Activated CD4-positive, alpha-beta T cell treated with anti-CD3 and anti-CD28 coated beads for 36 hours (primary cell): ENCODE measurements around the gene LMTK2. TPM values are rescaled to one million over a fixed set of nuclear protein-coding genes. Genes with fewer than 3 reads are reported as not detected.

Experiments used
- ATAC-seq: fragments of 200-7000 bp; cut with Tn5 transposase; one replicate; pipeline ENCODE4 v1.10.0; 2021; ENCODE audit warnings: mild to moderate bottlenecking, moderate library complexity
- CTCF ChIA-PET: fragments of 350-600 bp; sonication (Branson Sonifier 250); formaldehyde crosslinking; loops from one replicate; lab custom pipeline; 2021; ENCODE audit warnings: antibody characterized with exemption; lab: Charles Lee
- POLR2A ChIA-PET: fragments of 350-600 bp; sonication (Branson Sonifier 250); formaldehyde crosslinking; loops from one replicate; lab custom pipeline; 2021; ENCODE audit warnings: antibody characterized with exemption, inconsistent platforms; lab: Charles Lee
- DNase-seq: peaks from one replicate; pipeline ENCODE4 v3.0.0-alpha.2; 2020
- H3K27ac Mint-ChIP-seq: one replicate; pipeline ENCODE4 v1.8.0; 2021; ENCODE audit warnings: mixed read lengths
- H3K27me3 Mint-ChIP-seq: one replicate; pipeline ENCODE4 v1.8.0; 2021; ENCODE audit warnings: mixed read lengths
- H3K36me3 Mint-ChIP-seq: one replicate; pipeline ENCODE4 v1.8.0; 2021; ENCODE audit warnings: low read depth, mixed read lengths
- H3K4me1 Mint-ChIP-seq: one replicate; pipeline ENCODE4 v1.8.0; 2021; ENCODE audit warnings: mixed read lengths
- H3K4me3 Mint-ChIP-seq: one replicate; pipeline ENCODE4 v1.8.0; 2021; ENCODE audit warnings: mild to moderate bottlenecking, moderate library complexity, mixed read lengths
- H3K9me3 Mint-ChIP-seq: one replicate; pipeline ENCODE4 v1.8.0; 2021; ENCODE audit warnings: low read depth, mixed read lengths
- intact Hi-C, 2 experiments: fragments of 100-400 bp; cut with DNase I in 1 of 2; cut with micrococcal nuclease in 1 of 2; formaldehyde crosslinking; loops; one replicate each; pipeline versions ENCODE4 v1.14.2 to v1.15.1; 2022 to 2024; cut with DNase I, micrococcal nuclease
- total RNA-seq, 2 experiments: library from RNA; stranded (reverse); gene quantifications; one replicate each; pipeline ENCODE4 v1.2.3, GENCODE V29; 2021

The LMTK2 gene
- total RNA-seq, 2 experiments from 2014 or later: 10.0 to 16.9 TPM

GRCh38 chr7:98137134-98137825 lies 30.6 kb downstream of the LMTK2 start:
- Mint-ChIP-seq H3K4me1 (peaks cover 21% of the 10 kb centered on the region), H3K4me3 (no peak overlapping the region), H3K27me3 (no peaks in the 10 kb centered on the region), H3K36me3 (peaks cover 18% of the 10 kb centered on the region), H3K9me3 (no peaks in the 10 kb centered on the region), H3K27ac (no peak overlapping the region)
- POLR2A ChIA-PET: no interaction called here
- DNase-seq (no peak), ATAC-seq (no peak)
- CTCF ChIA-PET: interaction anchor here (0.9 to 1.0 kb wide), 2 partner anchors 19 to 116 kb away, joined by 3 read pairs; no protein-coding TSS in a partner anchor
- intact Hi-C loops: no loop called here

GRCh38 chr7:98137826-98138151 lies 31.1 kb downstream of the LMTK2 start:
- Mint-ChIP-seq H3K27me3 (no peaks in the 10 kb centered on the region), H3K4me1 (peaks cover 15% of the 10 kb centered on the region), H3K27ac (no peak overlapping the region), H3K4me3 (no peak overlapping the region), H3K36me3 (peaks cover 19% of the 10 kb centered on the region), H3K9me3 (no peaks in the 10 kb centered on the region)
- intact Hi-C loops: no loop called here
- DNase-seq: no peak
- ATAC-seq: no peak
- ChIA-PET CTCF (no interaction called here), POLR2A (no interaction called here)

- peaks cover 27% of the 10 kb centered on the region for H3K36me3 Mint-ChIP-seq
- DNase-seq: no peak
- no peak overlapping the region for H3K4me3 Mint-ChIP-seq
- no peak overlapping the region for H3K27ac Mint-ChIP-seq
- H3K9me3 Mint-ChIP-seq: no peaks in the 10 kb centered on the region
- intact Hi-C loops: no loop called here
- no peak for ATAC-seq
- H3K27me3 Mint-ChIP-seq: no peaks in the 10 kb centered on the region
- ChIA-PET CTCF (no interaction called here), POLR2A (no interaction called here)
- peaks cover 7% of the 10 kb centered on the region for H3K4me1 Mint-ChIP-seq
Observed at GRCh38 chr7:98138672-98139071, 32.0 kb downstream of the LMTK2 start.

- H3K27ac Mint-ChIP-seq: no peak overlapping the region
- DNase-seq: no peak
- POLR2A ChIA-PET: no interaction called here
- H3K4me1 Mint-ChIP-seq: no peaks in the 10 kb centered on the region
- H3K9me3 Mint-ChIP-seq: peaks cover 4% of the 10 kb centered on the region
- H3K4me3 Mint-ChIP-seq: no peak overlapping the region
- intact Hi-C loops: no loop called here
- H3K36me3 Mint-ChIP-seq: peaks cover 48% of the 10 kb centered on the region
- H3K27me3 Mint-ChIP-seq: no peaks in the 10 kb centered on the region
- CTCF ChIA-PET: interaction anchor here (0.8 to 2.0 kb wide), 4 partner anchors 23 to 375 kb away, joined by 3 to 8 read pairs (median 5); no protein-coding TSS in a partner anchor
- ATAC-seq: no peak
Observed at GRCh38 chr7:98142658-98143057, 36.0 kb downstream of the LMTK2 start.

GRCh38 chr7:98148607-98149006 lies 41.9 kb downstream of the LMTK2 start:
- no peak for DNase-seq
- ChIA-PET POLR2A (no interaction called here), CTCF (no interaction called here)
- Mint-ChIP-seq H3K4me1 (no peaks in the 10 kb centered on the region), H3K4me3 (no peak overlapping the region), H3K9me3 (peaks cover 4% of the 10 kb centered on the region), H3K27me3 (no peaks in the 10 kb centered on the region), H3K36me3 (peaks cover 47% of the 10 kb centered on the region), H3K27ac (no peak overlapping the region)
- intact Hi-C loops: no loop called here
- ATAC-seq: no peak

- Mint-ChIP-seq H3K27ac (no peak overlapping the region), H3K4me3 (no peak overlapping the region), H3K9me3 (peaks cover 4% of the 10 kb centered on the region), H3K27me3 (no peaks in the 10 kb centered on the region), H3K36me3 (peaks cover 47% of the 10 kb centered on the region), H3K4me1 (no peaks in the 10 kb centered on the region)
- POLR2A ChIA-PET: no interaction called here
- ATAC-seq (no peak), DNase-seq (no peak)
- CTCF ChIA-PET: no interaction called here
- intact Hi-C loops: no loop called here
Observed at GRCh38 chr7:98149116-98149692, 42.5 kb downstream of the LMTK2 start.

- no peaks in the 10 kb centered on the region for H3K4me1 Mint-ChIP-seq
- DNase-seq (no peak), ATAC-seq (no peak)
- no peak overlapping the region for H3K4me3 Mint-ChIP-seq
- POLR2A ChIA-PET: no interaction called here
- peaks cover 47% of the 10 kb centered on the region for H3K36me3 Mint-ChIP-seq
- H3K9me3 Mint-ChIP-seq: no peaks in the 10 kb centered on the region
- intact Hi-C loops: no loop called here
- CTCF ChIA-PET: no interaction called here
- H3K27me3 Mint-ChIP-seq: no peaks in the 10 kb centered on the region
- no peak overlapping the region for H3K27ac Mint-ChIP-seq
Observed at GRCh38 chr7:98151884-98152283, 45.2 kb downstream of the LMTK2 start.

- Mint-ChIP-seq H3K4me1 (no peaks in the 10 kb centered on the region), H3K27me3 (no peaks in the 10 kb centered on the region), H3K4me3 (no peak overlapping the region), H3K9me3 (no peaks in the 10 kb centered on the region), H3K27ac (no peak overlapping the region), H3K36me3 (peaks cover 40% of the 10 kb centered on the region)
- ChIA-PET POLR2A (interaction anchor here (0.6 kb wide), 1 partner anchor 707 kb away, joined by 3 read pairs; no protein-coding TSS in a partner anchor), CTCF (interaction anchor here (1.4 kb wide), 1 partner anchor 10 kb away, joined by 3 read pairs; no protein-coding TSS in a partner anchor)
- DNase-seq (no peak), ATAC-seq (no peak)
- intact Hi-C loops: no loop called here
Observed at GRCh38 chr7:98156700-98157099, 50.0 kb downstream of the LMTK2 start.

- POLR2A ChIA-PET: no interaction called here
- ATAC-seq: no peak
- intact Hi-C loops: no loop called here
- CTCF ChIA-PET: interaction anchor here (1.4 kb wide), 1 partner anchor 9 kb away, joined by 3 read pairs; no protein-coding TSS in a partner anchor
- Mint-ChIP-seq H3K36me3 (peaks cover 35% of the 10 kb centered on the region), H3K4me3 (no peak overlapping the region), H3K27me3 (no peaks in the 10 kb centered on the region), H3K9me3 (no peaks in the 10 kb centered on the region), H3K27ac (no peak overlapping the region), H3K4me1 (no peaks in the 10 kb centered on the region)
- DNase-seq: no peak
Observed at GRCh38 chr7:98157761-98158160, 51.1 kb downstream of the LMTK2 start.

GRCh38 chr7:98162758-98163157 lies 56.1 kb downstream of the LMTK2 start:
- POLR2A ChIA-PET: no interaction called here
- ATAC-seq: no peak
- H3K36me3 Mint-ChIP-seq: peaks cover 7% of the 10 kb centered on the region
- peaks cover 2% of the 10 kb centered on the region for H3K4me1 Mint-ChIP-seq
- intact Hi-C loops: no loop called here
- no peak overlapping the region for H3K4me3 Mint-ChIP-seq
- H3K9me3 Mint-ChIP-seq: no peaks in the 10 kb centered on the region
- no peak overlapping the region for H3K27ac Mint-ChIP-seq
- CTCF ChIA-PET: interaction anchor here (1.0 to 9.8 kb wide), 3 partner anchors 53 to 142 kb away, joined by 3 to 172 read pairs (median 3); no protein-coding TSS in a partner anchor
- no peaks in the 10 kb centered on the region for H3K27me3 Mint-ChIP-seq
- DNase-seq: no peak

- H3K36me3 Mint-ChIP-seq: peaks cover 6% of the 10 kb centered on the region
- CTCF ChIA-PET: interaction anchor here (1.0 to 9.8 kb wide), 2 partner anchors 53 to 142 kb away, joined by 3 to 172 read pairs; no protein-coding TSS in a partner anchor
- no peaks in the 10 kb centered on the region for H3K27me3 Mint-ChIP-seq
- H3K9me3 Mint-ChIP-seq: no peaks in the 10 kb centered on the region
- POLR2A ChIA-PET: no interaction called here
- H3K4me1 Mint-ChIP-seq: peaks cover 2% of the 10 kb centered on the region
- no peak for DNase-seq
- intact Hi-C loops: no loop called here
- H3K4me3 Mint-ChIP-seq: no peak overlapping the region
- H3K27ac Mint-ChIP-seq: no peak overlapping the region
- ATAC-seq: no peak
Observed at GRCh38 chr7:98163269-98163668, 56.6 kb downstream of the LMTK2 start.
